Measurements from ENCODE around the gene TEKT1.
A peak's percentile ranks its signal among the peaks of the same experiment; 100 is the strongest.

Gene TEKT1

GRCh38 chr17:6761779-6762178 is 69.8 kb downstream of the TEKT1 start:
- Histone ChIP-seq H3K9me3 (ENCODE audit: control insufficient read depth, insufficient read depth, low read length) (no peaks in the 10 kb centered on the region), H3K4me1 (ENCODE audit: insufficient read depth, low read length) (peaks cover 5% of the 10 kb centered on the region; the same call in 1 of the 2 replicates), H3K9ac (ENCODE audit: low read depth, low read length) (no peak overlapping the region), H3K36me3 (ENCODE audit: insufficient read depth, low read length) (no peaks in the 10 kb centered on the region)

DNA sequence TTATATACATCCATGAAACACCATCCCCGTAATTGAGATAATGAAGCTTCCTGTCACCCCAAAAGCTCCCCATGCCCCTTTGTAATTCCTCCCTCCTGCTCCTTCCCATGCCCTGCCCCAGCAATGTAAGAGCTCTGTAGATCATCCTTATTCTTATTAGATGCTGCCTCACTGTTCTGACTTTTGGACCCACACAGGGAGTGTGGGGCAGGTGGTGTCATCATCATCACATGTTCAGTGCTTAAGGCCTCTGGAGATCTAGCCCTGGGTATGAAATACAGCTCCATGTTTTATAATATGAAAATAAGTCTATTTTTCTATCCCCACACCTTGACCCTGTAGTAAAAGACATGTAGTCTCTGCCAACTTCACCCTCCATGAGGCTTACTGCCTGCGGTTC is 73.8 kb downstream of the TEKT1 start:
- Histone ChIP-seq H3K9me3 (ENCODE audit: control insufficient read depth, insufficient read depth, low read length) (no peaks in the 10 kb centered on the region), H3K36me3 (ENCODE audit: insufficient read depth, low read length) (no peaks in the 10 kb centered on the region), H3K4me1 (ENCODE audit: insufficient read depth, low read length) (peaks cover 12% of the 10 kb centered on the region), H3K9ac (ENCODE audit: low read depth, low read length) (no peak overlapping the region)

- H3K4me1 ChIP-seq (ENCODE audit: insufficient read depth, low read length) = peaks cover 23% of the 10 kb centered on the region
- no peaks in the 10 kb centered on the region for H3K9me3 ChIP-seq (ENCODE audit: control insufficient read depth, insufficient read depth, low read length)
- H3K36me3 ChIP-seq (ENCODE audit: insufficient read depth, low read length) = no peaks in the 10 kb centered on the region
- H3K9ac ChIP-seq (ENCODE audit: low read depth, low read length) = no peak overlapping the region
These were observed 75.0 kb downstream of the TEKT1 start for GRCh38 chr17:6756425-6757031.

- H3K4me1 ChIP-seq (ENCODE audit: insufficient read depth, low read length) = peaks cover 23% of the 10 kb centered on the region
These were observed 75.8 kb downstream of the TEKT1 start, which contains the start of gene XAF1 for GRCh38 chr17:6755731-6756184. TSS of gene XAF1 (plus strand) at chr17:6756046. CDS start at chr17:6756079, 33 bp downstream.

DNA sequence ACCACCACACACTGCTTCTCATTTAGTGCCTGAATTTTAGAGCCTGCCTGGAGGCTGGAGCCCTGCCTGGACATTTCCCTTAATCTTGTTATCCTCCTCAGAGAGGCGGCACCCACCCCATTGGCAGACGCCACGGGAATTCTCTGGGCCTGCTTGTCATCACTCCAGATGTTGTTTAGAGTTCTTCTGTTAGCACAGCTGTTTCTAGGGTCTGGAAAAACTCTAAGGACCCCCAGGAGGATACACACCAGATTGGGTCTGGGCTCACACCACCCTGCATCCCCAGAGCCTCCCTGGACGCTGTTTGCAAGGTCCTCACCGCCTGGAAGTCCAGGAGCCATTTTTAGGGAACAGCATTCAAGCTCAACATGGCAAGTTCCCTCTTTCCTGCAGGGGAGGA is 76.2 kb downstream of the TEKT1 start:
- H3K9ac ChIP-seq (ENCODE audit: low read depth, low read length) = no peak overlapping the region
- H3K36me3 ChIP-seq (ENCODE audit: insufficient read depth, low read length) = no peaks in the 10 kb centered on the region
- H3K4me1 ChIP-seq (ENCODE audit: insufficient read depth, low read length) = peaks cover 23% of the 10 kb centered on the region
- no peaks in the 10 kb centered on the region for H3K9me3 ChIP-seq (ENCODE audit: control insufficient read depth, insufficient read depth, low read length)

More at GRCh38 chr17:6755731-6756184, 75.8 kb downstream of the TEKT1 start, which contains the start of gene XAF1:
- Histone ChIP-seq H3K9ac (ENCODE audit: low read depth, low read length) (no peak within 1 kb of the TSS), H3K9me3 (ENCODE audit: control insufficient read depth, insufficient read depth, low read length) (no peaks in the 10 kb centered on the region), H3K36me3 (ENCODE audit: insufficient read depth, low read length) (no peaks in the 10 kb centered on the region)

- Histone ChIP-seq H3K36me3 (ENCODE audit: insufficient read depth, low read length) (no peaks in the 10 kb centered on the region), H3K4me1 (ENCODE audit: insufficient read depth, low read length) (peaks cover 18% of the 10 kb centered on the region), H3K9ac (ENCODE audit: low read depth, low read length) (no peak overlapping the region), H3K9me3 (ENCODE audit: control insufficient read depth, insufficient read depth, low read length) (no peaks in the 10 kb centered on the region)
These were observed 78.0 kb downstream of the TEKT1 start for GRCh38 chr17:6753546-6753945.

GRCh38 chr17:6753006-6753445 is 78.5 kb downstream of the TEKT1 start:
- no peak overlapping the region for H3K9ac ChIP-seq (ENCODE audit: low read depth, low read length)
- no peaks in the 10 kb centered on the region for H3K36me3 ChIP-seq (ENCODE audit: insufficient read depth, low read length)
- H3K9me3 ChIP-seq (ENCODE audit: control insufficient read depth, insufficient read depth, low read length) = no peaks in the 10 kb centered on the region
- peaks cover 18% of the 10 kb centered on the region for H3K4me1 ChIP-seq (ENCODE audit: insufficient read depth, low read length)

DNA sequence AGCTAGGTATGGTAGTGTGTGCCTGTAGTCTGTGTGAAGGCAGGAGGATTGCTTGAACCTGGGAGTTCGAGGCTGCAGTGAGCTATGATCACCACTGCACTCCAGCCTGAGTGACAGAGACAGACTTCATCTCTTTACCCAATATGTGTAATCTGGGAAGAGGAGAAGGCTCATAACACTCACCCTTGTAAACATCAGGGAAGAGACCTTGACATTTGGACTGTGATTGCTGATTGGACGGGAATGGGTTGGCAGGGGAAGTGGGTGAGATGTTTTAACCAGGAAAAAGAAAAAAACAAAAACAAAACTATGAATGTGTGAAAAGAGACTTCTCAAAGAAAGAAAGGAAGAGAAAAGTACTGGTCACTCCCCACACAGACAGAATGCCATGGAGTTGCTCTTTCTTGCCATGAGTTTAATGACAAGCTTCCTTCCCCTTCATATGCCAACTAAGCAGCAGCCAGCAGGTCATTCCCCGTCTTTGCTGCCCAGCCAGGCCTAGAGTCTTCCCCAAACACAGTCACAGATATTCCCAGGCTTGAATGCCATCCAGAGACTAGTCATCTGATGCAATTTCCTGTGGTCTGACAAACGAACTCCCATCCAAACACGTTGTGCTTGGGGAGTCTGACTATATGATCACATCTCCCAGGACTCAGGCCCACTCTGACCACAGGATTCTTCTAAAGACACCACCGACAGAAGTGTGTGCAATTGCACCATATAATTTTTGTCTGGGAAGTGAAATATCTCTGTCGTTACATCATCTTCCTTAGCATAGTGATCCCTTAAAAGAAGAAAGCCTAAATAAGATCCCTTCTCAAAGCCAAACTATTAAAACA is 79.2 kb downstream of the TEKT1 start:
- Histone ChIP-seq H3K36me3 (ENCODE audit: insufficient read depth, low read length) (no peaks in the 10 kb centered on the region), H3K9me3 (ENCODE audit: control insufficient read depth, insufficient read depth, low read length) (no peaks in the 10 kb centered on the region), H3K4me1 (ENCODE audit: insufficient read depth, low read length) (peaks cover 18% of the 10 kb centered on the region), H3K9ac (ENCODE audit: low read depth, low read length) (peak overlapping the region; percentile 22; the same call in 1 of the 2 replicates)

DNA sequence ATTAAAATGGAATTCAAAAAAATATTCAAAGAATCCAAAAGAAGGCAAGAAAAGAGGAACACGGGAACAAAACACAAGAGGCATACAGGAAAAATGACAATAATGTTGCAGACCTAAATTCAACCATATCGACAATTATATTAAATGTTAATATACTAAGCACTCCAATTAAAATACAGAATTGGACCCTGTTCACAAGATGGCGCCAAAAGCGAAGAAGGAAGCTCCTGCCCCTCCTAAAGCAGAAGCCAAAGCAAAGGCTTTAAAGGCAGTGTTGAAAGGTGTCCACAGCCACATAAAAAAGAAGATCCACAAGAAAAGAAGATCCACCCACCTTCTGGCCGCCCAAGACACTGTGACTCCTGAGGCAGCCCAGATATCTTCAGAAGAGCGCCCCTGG is 82.0 kb downstream of the TEKT1 start:
- H3K4me1 ChIP-seq (ENCODE audit: insufficient read depth, low read length) = peaks cover 18% of the 10 kb centered on the region
- no peaks in the 10 kb centered on the region for H3K36me3 ChIP-seq (ENCODE audit: insufficient read depth, low read length)
- H3K9ac ChIP-seq (ENCODE audit: low read depth, low read length) = no peak overlapping the region
- H3K9me3 ChIP-seq (ENCODE audit: control insufficient read depth, insufficient read depth, low read length) = no peaks in the 10 kb centered on the region

GRCh38 chr17:6748617-6749016 is 82.9 kb downstream of the TEKT1 start:
- Histone ChIP-seq H3K4me1 (ENCODE audit: insufficient read depth, low read length) (peaks cover 18% of the 10 kb centered on the region), H3K36me3 (ENCODE audit: insufficient read depth, low read length) (no peaks in the 10 kb centered on the region), H3K9ac (ENCODE audit: low read depth, low read length) (no peak overlapping the region), H3K9me3 (ENCODE audit: control insufficient read depth, insufficient read depth, low read length) (no peaks in the 10 kb centered on the region)

Measured in ES-I3 (cell line).